RWPE2 (cell line): ENCODE results near the gene REC8.

Source experiments
- ATAC-seq: fragments of 200-7000 bp; cut with Tn5 transposase; 3 replicates; pipeline ENCODE4 v1.9.1; 2021; ENCODE audit warnings: low read depth
- DNase-seq: peaks from one replicate; pipeline ENCODE4 v3.0.0-alpha.2; 2020; ENCODE audit warnings: low spot score
- H3K27ac ChIP-seq: fragments of 450-650 bp; 2 replicates; pipeline ENCODE4 v1.5.1; 2017; ENCODE audit warnings: mild to moderate bottlenecking; ENCODE audit not compliant: poor library complexity, severe bottlenecking
- H3K27me3 ChIP-seq: fragments of 250-450 bp; sonication (Bioruptor Pico); 2 replicates; pipeline ENCODE4 v1.5.1; 2021; ENCODE audit warnings: mild to moderate bottlenecking, moderate library complexity; ENCODE audit not compliant: insufficient read depth, poor library complexity, severe bottlenecking
- H3K36me3 ChIP-seq: fragments of 250-450 bp; sonication (Bioruptor Pico); 2 replicates; pipeline ENCODE4 v1.5.1; 2020; ENCODE audit warnings: low read depth, mild to moderate bottlenecking, moderate library complexity
- H3K4me1 ChIP-seq: fragments of 250-450 bp; sonication (Bioruptor Pico); 2 replicates; pipeline ENCODE4 v1.5.1; 2021; ENCODE audit warnings: mild to moderate bottlenecking, moderate library complexity; ENCODE audit not compliant: insufficient read depth, poor library complexity, severe bottlenecking
- H3K4me3 ChIP-seq: fragments of 250-450 bp; sonication (Bioruptor Pico); 2 replicates; pipeline ENCODE4 v1.5.1; 2021; ENCODE audit warnings: mild to moderate bottlenecking, moderate library complexity; ENCODE audit not compliant: severe bottlenecking
- H3K9me3 ChIP-seq: fragments of 250-450 bp; sonication (Bioruptor Pico); 2 replicates; pipeline ENCODE4 v1.5.1; 2021; ENCODE audit warnings: mild to moderate bottlenecking, moderate library complexity; ENCODE audit not compliant: severe bottlenecking
- TF ChIP-seq, protein P1 (sequence below): fragments of 450-650 bp; IDR thresholded peaks from one replicate; pipeline ENCODE4 v1.5.1; 2017; ENCODE audit warnings: mild to moderate bottlenecking, moderate library complexity; ENCODE audit not compliant: poor library complexity, severe bottlenecking

The REC8 gene

DNA sequence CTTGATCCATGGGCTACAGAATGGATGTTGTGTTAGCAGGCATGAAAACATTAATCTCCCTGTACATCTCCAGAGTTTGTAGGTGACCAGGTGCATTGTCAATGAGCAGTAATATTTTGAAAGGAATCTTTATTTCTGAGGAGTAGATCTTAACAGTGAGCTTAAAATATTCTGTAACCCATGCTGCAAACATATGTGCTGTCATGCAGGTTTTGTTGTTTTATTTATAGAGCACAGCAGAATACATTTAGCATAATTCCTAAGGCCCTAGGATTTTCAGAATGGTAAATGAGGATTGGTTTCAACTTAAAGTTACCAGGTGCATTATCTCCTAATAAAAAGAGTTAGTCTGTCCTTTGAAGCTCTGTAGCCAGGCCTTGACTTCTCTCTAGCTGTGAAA is 44.9 kb upstream of the REC8 start:
- no peak for DNase-seq
- no peaks in the 10 kb centered on the region for H3K9me3 ChIP-seq
- H3K36me3 ChIP-seq = no peaks in the 10 kb centered on the region
- no peak overlapping the region for H3K27ac ChIP-seq
- H3K4me3 ChIP-seq = no peak overlapping the region
- H3K27me3 ChIP-seq = no peaks in the 10 kb centered on the region
- H3K4me1 ChIP-seq = no peaks in the 10 kb centered on the region
- no peak for ATAC-seq
- TF ChIP-seq, protein P1, sequence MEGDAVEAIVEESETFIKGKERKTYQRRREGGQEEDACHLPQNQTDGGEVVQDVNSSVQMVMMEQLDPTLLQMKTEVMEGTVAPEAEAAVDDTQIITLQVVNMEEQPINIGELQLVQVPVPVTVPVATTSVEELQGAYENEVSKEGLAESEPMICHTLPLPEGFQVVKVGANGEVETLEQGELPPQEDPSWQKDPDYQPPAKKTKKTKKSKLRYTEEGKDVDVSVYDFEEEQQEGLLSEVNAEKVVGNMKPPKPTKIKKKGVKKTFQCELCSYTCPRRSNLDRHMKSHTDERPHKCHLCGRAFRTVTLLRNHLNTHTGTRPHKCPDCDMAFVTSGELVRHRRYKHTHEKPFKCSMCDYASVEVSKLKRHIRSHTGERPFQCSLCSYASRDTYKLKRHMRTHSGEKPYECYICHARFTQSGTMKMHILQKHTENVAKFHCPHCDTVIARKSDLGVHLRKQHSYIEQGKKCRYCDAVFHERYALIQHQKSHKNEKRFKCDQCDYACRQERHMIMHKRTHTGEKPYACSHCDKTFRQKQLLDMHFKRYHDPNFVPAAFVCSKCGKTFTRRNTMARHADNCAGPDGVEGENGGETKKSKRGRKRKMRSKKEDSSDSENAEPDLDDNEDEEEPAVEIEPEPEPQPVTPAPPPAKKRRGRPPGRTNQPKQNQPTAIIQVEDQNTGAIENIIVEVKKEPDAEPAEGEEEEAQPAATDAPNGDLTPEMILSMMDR = no peak

DNA sequence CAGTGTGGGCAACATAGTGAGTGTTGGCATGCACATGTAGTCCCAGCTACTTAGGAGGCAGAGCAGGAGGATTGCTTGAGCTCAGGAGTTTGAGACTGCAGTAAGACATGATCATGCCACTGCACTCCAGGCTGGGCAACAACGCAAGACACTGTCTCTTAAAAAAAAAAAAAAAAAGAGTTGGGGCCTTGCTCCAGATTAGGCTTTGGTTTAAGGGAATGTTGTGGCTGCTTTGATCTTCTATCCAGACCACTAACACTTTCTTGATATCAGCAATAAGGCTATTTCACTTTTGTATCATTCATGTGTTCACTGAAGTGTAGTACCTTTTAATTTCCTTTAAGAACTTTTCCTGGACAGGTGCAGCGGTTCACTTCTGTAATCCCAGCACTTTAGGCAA is 44.2 kb upstream of the REC8 start:
- no peak overlapping the region for H3K27ac ChIP-seq
- no peaks in the 10 kb centered on the region for H3K9me3 ChIP-seq
- H3K4me1 ChIP-seq = peaks cover 5% of the 10 kb centered on the region
- H3K27me3 ChIP-seq = no peaks in the 10 kb centered on the region
- DNase-seq (no peak), ATAC-seq (no peak)
- H3K4me3 ChIP-seq = no peak overlapping the region
- no peaks in the 10 kb centered on the region for H3K36me3 ChIP-seq
- TF ChIP-seq, protein P1 = no peak

DNA sequence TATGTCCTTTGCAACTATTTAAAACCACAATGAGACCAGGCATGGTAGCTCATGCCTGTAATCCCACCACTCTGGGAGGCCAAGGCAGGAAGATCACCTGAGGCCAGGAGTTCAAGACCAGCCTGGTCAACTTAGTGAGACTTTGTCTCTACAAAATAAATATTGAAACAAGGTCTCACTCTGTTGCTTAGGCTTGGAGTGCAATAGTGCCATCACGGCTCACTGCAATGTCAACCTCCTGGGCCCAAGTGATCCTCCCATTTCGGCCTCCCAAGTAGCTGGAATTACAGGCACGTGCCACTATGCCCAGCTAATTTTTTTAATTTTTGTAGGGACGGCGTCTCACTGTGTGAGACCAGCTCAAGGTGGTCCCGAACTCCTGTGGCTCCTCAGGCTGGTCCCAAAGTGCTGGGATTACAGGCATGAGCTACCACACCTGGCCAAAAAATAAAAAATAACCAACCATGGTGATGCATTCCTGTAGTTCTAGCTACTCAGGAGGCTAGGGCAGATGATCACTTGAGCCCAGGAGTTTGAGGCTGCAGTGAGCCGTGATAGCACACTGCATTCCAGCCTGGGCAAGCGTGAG is 42.4 kb upstream of the REC8 start:
- DNase-seq (no peak), ATAC-seq (no peak)
- H3K36me3 ChIP-seq = no peaks in the 10 kb centered on the region
- no peaks in the 10 kb centered on the region for H3K27me3 ChIP-seq
- TF ChIP-seq, protein P1 = no peak
- H3K9me3 ChIP-seq = no peaks in the 10 kb centered on the region
- peaks cover 5% of the 10 kb centered on the region for H3K4me1 ChIP-seq
- H3K4me3 ChIP-seq = no peak overlapping the region
- no peak overlapping the region for H3K27ac ChIP-seq

DNA sequence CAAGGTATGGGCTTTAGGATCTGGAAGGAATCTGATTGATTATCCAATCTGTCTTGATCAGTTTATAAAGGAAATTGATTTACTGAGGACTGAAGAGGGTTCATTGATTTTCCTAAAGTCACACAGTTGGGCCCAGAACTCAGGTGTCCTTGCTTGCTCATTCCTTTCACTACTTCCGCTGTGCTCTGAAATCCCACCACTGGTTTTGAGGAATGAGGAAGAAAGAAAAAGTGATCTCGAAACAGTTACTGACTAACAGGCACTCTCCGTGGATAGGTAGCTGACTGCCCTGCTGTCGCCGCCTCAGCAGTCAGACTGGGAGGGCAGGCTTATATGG is 41.5 kb upstream of the REC8 start, which contains the start of gene FITM1:
FITM1 (plus strand) TSS at position 280 of the 337 bp plus-strand sequence. CDS start 905 bp downstream, outside the sequence.
- TF ChIP-seq, protein P1 = no peak
- ATAC-seq (no peak), DNase-seq (no peak)
- H3K4me1 ChIP-seq = peaks cover 5% of the 10 kb centered on the region
- no peak within 1 kb of the TSS for H3K4me3 ChIP-seq
- H3K9me3 ChIP-seq = no peaks in the 10 kb centered on the region
- no peak within 1 kb of the TSS for H3K27ac ChIP-seq
- no peaks in the 10 kb centered on the region for H3K36me3 ChIP-seq
- no peaks in the 10 kb centered on the region for H3K27me3 ChIP-seq

DNA sequence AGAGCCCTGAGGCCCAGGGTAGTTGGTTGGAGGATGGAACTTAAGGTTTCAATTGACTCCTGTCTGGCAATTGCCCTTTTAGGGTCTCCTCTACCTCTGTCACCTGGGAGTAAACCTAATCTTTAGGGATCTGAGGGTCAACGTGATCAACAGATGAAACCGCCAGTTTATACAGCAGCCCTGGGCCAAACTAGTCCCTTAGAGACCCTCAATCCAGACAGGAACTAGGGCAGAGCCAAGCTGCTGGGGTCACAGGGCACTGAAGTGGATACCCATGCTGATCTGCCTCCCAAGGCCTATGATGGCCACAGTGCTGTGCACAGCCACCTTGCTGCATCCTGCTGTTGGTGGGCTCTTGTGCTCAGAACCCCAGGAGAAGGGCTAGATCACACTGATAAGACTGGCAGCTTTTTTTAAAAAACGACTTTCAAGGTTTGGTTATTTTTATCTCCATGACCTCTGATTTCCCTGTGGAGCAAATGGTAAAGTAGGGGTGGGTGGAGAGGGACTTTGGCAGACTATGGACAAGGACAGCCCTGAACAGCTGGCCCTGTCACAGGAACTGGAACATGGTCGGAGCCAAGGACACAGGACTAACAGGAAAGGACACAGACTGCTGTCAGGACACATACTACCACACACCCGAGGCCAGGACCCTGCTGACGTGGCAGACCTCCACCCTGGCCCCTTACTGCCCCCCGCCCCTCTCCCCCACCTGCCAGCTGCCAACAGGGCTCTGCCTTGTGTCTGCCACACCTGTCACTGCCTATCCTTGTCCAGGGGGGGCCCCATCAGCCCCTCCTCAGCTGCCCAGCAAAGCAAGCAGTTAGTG is 40.9 kb upstream of the REC8 start:
- no peaks in the 10 kb centered on the region for H3K9me3 ChIP-seq
- ATAC-seq (no peak), DNase-seq (no peak)
- H3K4me3 ChIP-seq = no peak overlapping the region
- peaks cover 5% of the 10 kb centered on the region for H3K4me1 ChIP-seq
- no peak overlapping the region for H3K27ac ChIP-seq
- no peaks in the 10 kb centered on the region for H3K36me3 ChIP-seq
- no peaks in the 10 kb centered on the region for H3K27me3 ChIP-seq
- TF ChIP-seq, protein P1 = no peak
